Left lung (tissue), 10 donors: ENCODE results near the gene PREPL. TPM values are rescaled to one million over a fixed set of nuclear protein-coding genes. Genes with fewer than 3 reads are reported as not detected.
A peak's percentile ranks its signal among the peaks of the same experiment; 100 is the strongest.

Experiments
- ATAC-seq: fragments of 200-7000 bp; cut with Tn5 transposase; one replicate; pipeline ENCODE4 v1.9.1; 2020; ENCODE audit warnings: moderate library complexity
- DNase-seq, 4 donors: peaks; one replicate each; pipeline ENCODE4 v3.0.0-alpha.2; 2013 to 2020
- H3K27ac ChIP-seq, 2 donors: fragments of 200-600 bp; sonication (generic) in 1 of 2; one replicate each; pipeline versions ENCODE4 v1.5.0 to v1.8.0; 2020 to 2021
- H3K27me3 ChIP-seq, 2 donors: fragments of 200-600 bp; sonication (generic) in 1 of 2; one replicate each; pipeline versions ENCODE4 v1.5.0 to v1.8.0; 2020 to 2021
- H3K36me3 ChIP-seq, 2 donors: fragments of 200-600 bp; sonication (generic) in 1 of 2; one replicate each; pipeline versions ENCODE4 v1.5.0 to v1.8.0; 2020 to 2021
- H3K4me1 ChIP-seq, 2 donors: fragments of 200-600 bp; one replicate each; pipeline ENCODE4 v1.8.0; 2021
- H3K4me3 ChIP-seq, 2 donors: fragments of 200-600 bp; sonication (generic) in 1 of 2; one replicate each; pipeline versions ENCODE4 v1.5.0 to v1.8.0; 2020 to 2021; ENCODE audit warnings: mild to moderate bottlenecking in 1 of 2
- H3K9me3 ChIP-seq, 2 donors: fragments of 200-600 bp; sonication (generic) in 1 of 2; one replicate each; pipeline versions ENCODE4 v1.5.0 to v1.8.0; 2020 to 2021
- CTCF ChIP-seq, 2 donors: fragments of 200-600 bp; sonication (generic) in 1 of 2; IDR thresholded peaks; one replicate each; pipeline versions ENCODE4 v1.5.0 to v1.8.0; 2021; ENCODE audit warnings: antibody characterized with exemption in 2 of 2
- intact Hi-C, 2 donors: fragments of 100-400 bp; cut with DNase I; formaldehyde crosslinking; loops; one replicate each; pipeline versions ENCODE4 v1.11.2 to v1.14.2; 2022
- polyA plus RNA-seq, 6 donors: library from polyadenylated mRNA; unstranded; fragments of 120-200 nt; gene quantifications; one replicate each; pipeline ENCODE4 v1.2.1, GENCODE V29; 2013; ENCODE audit not compliant: insufficient read length in 6 of 6
- total RNA-seq, 2 donors: library from RNA; stranded (reverse); fragmentation: NEBNext Ultra II Directional; extraction: Animal tissue kit (Norgen Biotek cat#: 25700); gene quantifications; one replicate each; pipeline ENCODE4 v1.2.1, GENCODE V29; 2021
- donor health status: DM: no; HTN: yes; CAD: no.
- donor health status: DM: no; HTN: no; CAD: no.

Gene PREPL
- total and polyA plus RNA-seq, 8 donors, result 46.0 to 116 (median 90.5) TPM

GRCh38 chr2:44335806-44336538, 25.3 kb downstream of the PREPL start:
- intact Hi-C loops, result no loop called here
- DNase-seq, result no peak
- no peak for ATAC-seq
- peaks cover 0 to 71% of the 10 kb centered on the region in 2 donors for H3K36me3 ChIP-seq
- no peak overlapping the region for H3K4me3 ChIP-seq
- TF ChIP-seq CTCF (IDR thresholded peaks at IDR 0.05), result no peak
- H3K4me1 ChIP-seq, result no peaks in the 10 kb centered on the region
- no peaks in the 10 kb centered on the region for H3K9me3 ChIP-seq
- H3K27me3 ChIP-seq, result no peaks in the 10 kb centered on the region
- H3K27ac ChIP-seq, result no peak overlapping the region

- intact Hi-C loops, result no loop called here
- Histone ChIP-seq H3K9me3 (no peaks in the 10 kb centered on the region), H3K27ac (no peak overlapping the region), H3K4me3 (no peak overlapping the region), H3K4me1 (no peaks in the 10 kb centered on the region), H3K27me3 (no peaks in the 10 kb centered on the region), H3K36me3 (peaks cover 0 to 73% of the 10 kb centered on the region in 2 donors)
- ATAC-seq (peak; percentile 48), DNase-seq (no peak)
- no peak for TF ChIP-seq CTCF (IDR thresholded peaks at IDR 0.05)
Observed at GRCh38 chr2:44333994-44334393, 27.3 kb downstream of the PREPL start.

- intact Hi-C loops, result no loop called here
- Histone ChIP-seq H3K27ac (no peak overlapping the region), H3K4me1 (no peaks in the 10 kb centered on the region), H3K36me3 (peaks cover 2 to 70% of the 10 kb centered on the region in 2 donors), H3K9me3 (no peaks in the 10 kb centered on the region), H3K4me3 (no peak overlapping the region), H3K27me3 (no peaks in the 10 kb centered on the region)
- TF ChIP-seq CTCF (IDR thresholded peaks at IDR 0.05), result no peak
- no peak for ATAC-seq
- DNase-seq, result no peak
Observed at GRCh38 chr2:44330801-44331200, 30.5 kb downstream of the PREPL start.

- peaks cover 2 to 79% of the 10 kb centered on the region in 2 donors for H3K36me3 ChIP-seq
- H3K4me1 ChIP-seq, result no peaks in the 10 kb centered on the region
- no peaks in the 10 kb centered on the region for H3K27me3 ChIP-seq
- no peak overlapping the region for H3K27ac ChIP-seq
- intact Hi-C loops, result no loop called here
- no peaks in the 10 kb centered on the region for H3K9me3 ChIP-seq
- ATAC-seq (no peak), DNase-seq (no peak)
- TF ChIP-seq CTCF (IDR thresholded peaks at IDR 0.05), result no peak
- H3K4me3 ChIP-seq, result no peak overlapping the region
Observed at GRCh38 chr2:44329343-44329742, 32.0 kb downstream of the PREPL start.

- intact Hi-C loops, result no loop called here
- no peak for TF ChIP-seq CTCF (IDR thresholded peaks at IDR 0.05)
Observed at GRCh38 chr2:44328750-44329149, 32.5 kb downstream of the PREPL start.

More at GRCh38 chr2:44328750-44329149, 32.5 kb downstream of the PREPL start:
- H3K27me3 ChIP-seq, result no peaks in the 10 kb centered on the region
- no peaks in the 10 kb centered on the region for H3K4me1 ChIP-seq
- H3K9me3 ChIP-seq, result no peaks in the 10 kb centered on the region
- no peak overlapping the region for H3K27ac ChIP-seq
- H3K4me3 ChIP-seq, result no peak overlapping the region
- peaks cover 2 to 84% of the 10 kb centered on the region in 2 donors for H3K36me3 ChIP-seq
- no peak for ATAC-seq
- DNase-seq, result no peak
